Fibroblast of skin of abdomen (primary cell): ENCODE data around the gene ST6GALNAC4.

Experiments used
- DNase-seq: peaks from one replicate; pipeline ENCODE4 v3.0.0-alpha.2; 2013

Gene ST6GALNAC4

GRCh38 chr9:127869310-127870152, 47.3 kb downstream of the ST6GALNAC4 start:
- peak; percentile 68 for DNase-seq

- no peak for DNase-seq
Measured at GRCh38 chr9:127868278-127868902, 48.5 kb downstream of the ST6GALNAC4 start.

- no peak for DNase-seq
Measured at GRCh38 chr9:127867356-127868277, 49.2 kb downstream of the ST6GALNAC4 start.

GRCh38 chr9:127866535-127866934, 50.3 kb downstream of the ST6GALNAC4 start:
- no peak for DNase-seq

- no peak for DNase-seq
Measured at GRCh38 chr9:127865645-127866464, 51.0 kb downstream of the ST6GALNAC4 start.

GRCh38 chr9:127863191-127863621, 53.6 kb downstream of the ST6GALNAC4 start:
- DNase-seq = no peak

GRCh38 chr9:127862075-127863011, 54.5 kb downstream of the ST6GALNAC4 start:
- no peak for DNase-seq

GRCh38 chr9:127860779-127861178, 56.1 kb downstream of the ST6GALNAC4 start:
- DNase-seq = no peak

GRCh38 chr9:127860260-127860659, 56.6 kb downstream of the ST6GALNAC4 start:
- no peak for DNase-seq

GRCh38 chr9:127858041-127858512, 58.8 kb downstream of the ST6GALNAC4 start:
- DNase-seq = no peak
